NCI-H2107 treated with DMSO at 0.1 percent for 48 hours (cell line): Measurements from ENCODE around the gene BCAS1.

Source experiments
- DNase-seq: peaks from one replicate; lab custom pipeline; 2025; ENCODE audit not compliant: unreplicated experiment; lab: John Stamatoyannopoulos, UW

Gene BCAS1

DNA sequence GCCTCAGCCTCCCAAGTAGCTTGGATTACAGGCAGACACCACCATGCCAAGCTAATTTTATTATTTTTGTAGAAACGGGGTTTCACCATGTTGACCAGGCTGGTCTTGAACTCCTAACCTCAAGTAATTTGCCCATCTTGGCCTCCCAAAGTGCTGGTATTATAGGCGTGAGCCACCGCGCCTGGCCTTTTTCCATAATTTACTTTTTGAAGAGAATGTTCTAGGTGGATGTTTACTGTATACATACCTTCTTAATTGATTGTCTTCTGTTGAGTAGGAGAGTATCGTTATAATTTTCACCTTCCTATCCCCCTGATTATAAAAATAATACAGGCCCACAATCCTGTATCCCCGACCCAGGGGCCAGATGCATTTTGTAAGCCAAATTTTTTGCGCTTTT is 174.4 kb downstream of the BCAS1 start:
- DNase-seq, result no peak

DNA sequence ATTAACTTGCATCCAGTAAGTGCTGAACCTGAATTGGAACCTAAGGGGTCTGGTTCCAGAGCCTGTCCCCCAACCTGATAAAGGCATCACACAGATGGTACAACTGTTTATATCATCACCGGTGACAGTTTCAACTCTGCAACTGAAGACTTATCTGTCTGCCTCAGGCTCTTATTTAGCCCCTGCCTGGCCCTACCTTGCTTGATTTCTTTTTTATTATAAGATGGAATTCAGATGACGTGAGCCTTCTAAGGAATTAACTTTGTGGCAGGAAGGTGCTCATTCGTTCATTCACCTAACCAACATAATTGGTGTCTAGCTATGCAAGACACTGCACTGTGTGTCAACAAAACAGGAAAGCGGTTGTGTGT is 175.0 kb downstream of the BCAS1 start:
- no peak for DNase-seq

DNA sequence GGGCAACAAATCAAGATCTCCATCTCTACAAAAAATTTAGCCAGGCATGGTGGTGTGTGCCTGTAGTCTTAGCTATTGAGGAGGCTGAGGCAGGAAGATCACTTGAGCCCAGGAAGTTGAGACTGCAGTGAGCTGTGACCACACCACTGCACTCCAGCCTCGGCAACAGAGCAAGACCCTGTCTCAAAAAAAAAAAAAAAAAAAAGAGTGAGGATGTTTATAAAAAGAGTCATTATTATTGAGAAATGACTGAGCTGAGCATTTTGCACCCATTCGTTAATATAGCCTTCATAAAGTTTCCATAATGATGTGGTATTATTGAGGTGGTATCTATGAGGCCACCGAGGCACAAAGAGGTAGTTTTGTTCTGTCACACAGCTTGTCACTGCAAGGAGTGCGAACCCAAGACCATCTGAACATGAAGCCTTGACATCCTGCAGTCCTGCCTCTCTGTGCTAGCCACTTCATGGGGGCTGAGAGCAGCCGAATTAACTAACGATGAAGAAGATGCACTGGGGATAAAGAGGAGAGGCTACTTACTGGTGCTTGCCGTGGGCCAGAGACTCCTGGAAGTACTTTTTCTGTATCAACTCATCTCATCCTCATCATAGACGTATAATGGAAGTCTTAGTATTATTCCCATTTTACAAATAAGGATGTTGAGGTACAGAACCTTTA is 175.5 kb downstream of the BCAS1 start:
- DNase-seq, result no peak
